Gastroesophageal sphincter (tissue), 2 donors: ENCODE results near the gene CAPN6.

Experiments used
- EP300 ChIP-seq: sonication (generic); formaldehyde crosslinking; IDR thresholded peaks from one replicate; pipeline ENCODE4 v1.6.1; 2017; ENCODE audit warnings: antibody characterized with exemption, mild to moderate bottlenecking
- POLR2AphosphoS5 ChIP-seq: sonication (generic); formaldehyde crosslinking; IDR thresholded peaks from one replicate; pipeline ENCODE4 v1.6.1; 2017; ENCODE audit warnings: antibody characterized with exemption

DNA sequence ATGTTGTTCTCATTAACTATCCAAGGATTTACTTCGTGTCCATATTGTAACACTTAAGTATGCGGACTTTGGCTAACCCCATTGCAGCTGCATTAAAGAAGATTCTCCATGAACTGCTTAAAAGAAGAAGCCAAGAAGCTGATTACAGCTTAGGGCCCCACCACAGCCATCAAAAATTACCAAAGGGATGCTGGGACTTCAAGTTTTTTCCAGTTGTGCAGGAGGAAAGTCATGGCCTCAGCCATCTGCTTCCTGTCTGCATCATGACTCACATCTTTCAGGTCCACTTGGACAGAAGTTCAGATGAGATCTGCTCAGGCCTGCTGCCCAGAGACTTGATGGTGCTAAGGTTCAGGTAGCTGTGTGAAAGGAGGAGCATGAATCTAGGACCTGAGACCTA lies 38.8 kb upstream of the CAPN6 start:
- TF ChIP-seq POLR2AphosphoS5 (no peak), EP300 (no peak)
